Activated CD4-positive, alpha-beta memory T cell treated with anti-CD3 and anti-CD28 coated beads, Interleukin-2, amount 10 ng/mL, durations not matched to agents 7 days and 5 days (primary cell): Measurements from ENCODE around the gene KCNK1. TPM values are rescaled to one million over a fixed set of nuclear protein-coding genes. Genes with fewer than 3 reads are reported as not detected.

ENCODE experiments used
- CTCF ChIA-PET: fragments of 350-600 bp; sonication (Branson Sonifier 250); formaldehyde crosslinking; loops from one replicate; lab custom pipeline; 2021; ENCODE audit warnings: antibody characterized with exemption, inconsistent platforms; lab: Charles Lee
- POLR2A ChIA-PET: fragments of 350-600 bp; sonication (Branson Sonifier 250); formaldehyde crosslinking; loops from one replicate; lab custom pipeline; 2021; ENCODE audit warnings: antibody characterized with exemption; lab: Charles Lee
- DNase-seq: peaks from one replicate; pipeline ENCODE4 v3.0.0-alpha.2; 2020
- H3K27ac Mint-ChIP-seq: one replicate; pipeline ENCODE4 v1.8.0; 2021; ENCODE audit warnings: mild to moderate bottlenecking, mixed read lengths
- H3K27me3 Mint-ChIP-seq: one replicate; pipeline ENCODE4 v1.8.0; 2021; ENCODE audit warnings: mixed read lengths
- H3K36me3 Mint-ChIP-seq: one replicate; pipeline ENCODE4 v1.8.0; 2021; ENCODE audit warnings: low read depth, mixed read lengths
- H3K4me1 Mint-ChIP-seq: one replicate; pipeline ENCODE4 v1.8.0; 2021; ENCODE audit warnings: mixed read lengths
- H3K4me3 Mint-ChIP-seq: one replicate; pipeline ENCODE4 v1.8.0; 2021; ENCODE audit warnings: mild to moderate bottlenecking, mixed read lengths
- H3K9me3 Mint-ChIP-seq: one replicate; pipeline ENCODE4 v1.8.0; 2021; ENCODE audit warnings: mixed read lengths
- total RNA-seq, 2 experiments: library from RNA; stranded (reverse); gene quantifications; one replicate each; pipeline ENCODE4 v1.2.3, GENCODE V29; 2021

The KCNK1 gene
- total RNA-seq, 2 experiments from 2014 or later, result 8.1 to 9.0 TPM

- ChIA-PET POLR2A (no interaction called here), CTCF (no interaction called here)
- H3K4me3 Mint-ChIP-seq, result no peak overlapping the region
- H3K27me3 Mint-ChIP-seq, result peaks cover 6% of the 10 kb centered on the region
- no peak overlapping the region for H3K27ac Mint-ChIP-seq
- no peak for DNase-seq
- H3K9me3 Mint-ChIP-seq, result no peaks in the 10 kb centered on the region
- no peaks in the 10 kb centered on the region for H3K4me1 Mint-ChIP-seq
- peaks cover 3% of the 10 kb centered on the region for H3K36me3 Mint-ChIP-seq
These were observed 38.6 kb downstream of the KCNK1 start for GRCh38 chr1:233652526-233652925.

- peaks cover 3% of the 10 kb centered on the region for H3K36me3 Mint-ChIP-seq
- H3K9me3 Mint-ChIP-seq, result no peaks in the 10 kb centered on the region
- ChIA-PET POLR2A (no interaction called here), CTCF (no interaction called here)
- no peak overlapping the region for H3K27ac Mint-ChIP-seq
- H3K4me3 Mint-ChIP-seq, result no peak overlapping the region
- H3K27me3 Mint-ChIP-seq, result peaks cover 6% of the 10 kb centered on the region
- H3K4me1 Mint-ChIP-seq, result no peaks in the 10 kb centered on the region
- DNase-seq, result no peak
These were observed 40.9 kb downstream of the KCNK1 start for GRCh38 chr1:233654658-233655280.

GRCh38 chr1:233655301-233655740, 41.4 kb downstream of the KCNK1 start:
- Mint-ChIP-seq H3K9me3 (no peaks in the 10 kb centered on the region), H3K4me1 (no peaks in the 10 kb centered on the region), H3K27ac (no peak overlapping the region), H3K27me3 (peaks cover 4% of the 10 kb centered on the region), H3K4me3 (no peak overlapping the region), H3K36me3 (no peaks in the 10 kb centered on the region)
- ChIA-PET POLR2A (no interaction called here), CTCF (no interaction called here)
- no peak for DNase-seq

- Mint-ChIP-seq H3K36me3 (no peaks in the 10 kb centered on the region), H3K4me1 (no peaks in the 10 kb centered on the region), H3K27ac (no peak overlapping the region), H3K9me3 (no peaks in the 10 kb centered on the region), H3K27me3 (peaks cover 3% of the 10 kb centered on the region), H3K4me3 (no peak overlapping the region)
- no peak for DNase-seq
- ChIA-PET POLR2A (interaction anchor here (1.2 kb wide), 1 partner anchor 23 kb away, joined by 4 read pairs; no protein-coding TSS in a partner anchor), CTCF (no interaction called here)
These were observed 42.2 kb downstream of the KCNK1 start for GRCh38 chr1:233656032-233656635.

- no peak overlapping the region for H3K27ac Mint-ChIP-seq
- POLR2A ChIA-PET, result interaction anchor here (1.2 kb wide), 1 partner anchor 22 kb away, joined by 4 read pairs; no protein-coding TSS in a partner anchor
- no peak overlapping the region for H3K4me3 Mint-ChIP-seq
- peaks cover 3% of the 10 kb centered on the region for H3K27me3 Mint-ChIP-seq
- H3K36me3 Mint-ChIP-seq, result no peaks in the 10 kb centered on the region
- no peaks in the 10 kb centered on the region for H3K9me3 Mint-ChIP-seq
- CTCF ChIA-PET, result no interaction called here
- no peak for DNase-seq
- H3K4me1 Mint-ChIP-seq, result no peaks in the 10 kb centered on the region
These were observed 42.8 kb downstream of the KCNK1 start for GRCh38 chr1:233656687-233657086.

- H3K36me3 Mint-ChIP-seq, result no peaks in the 10 kb centered on the region
- ChIA-PET POLR2A (no interaction called here), CTCF (no interaction called here)
- no peaks in the 10 kb centered on the region for H3K4me1 Mint-ChIP-seq
- no peak overlapping the region for H3K27ac Mint-ChIP-seq
- no peaks in the 10 kb centered on the region for H3K9me3 Mint-ChIP-seq
- no peak overlapping the region for H3K4me3 Mint-ChIP-seq
- DNase-seq, result no peak
- peaks cover 3% of the 10 kb centered on the region for H3K27me3 Mint-ChIP-seq
These were observed 43.6 kb downstream of the KCNK1 start for GRCh38 chr1:233657466-233657865.

- no peak overlapping the region for H3K27ac Mint-ChIP-seq
- CTCF ChIA-PET, result no interaction called here
- H3K27me3 Mint-ChIP-seq, result peaks cover 3% of the 10 kb centered on the region
- POLR2A ChIA-PET, result no interaction called here
- H3K36me3 Mint-ChIP-seq, result peaks cover 5% of the 10 kb centered on the region
- peaks cover 5% of the 10 kb centered on the region for H3K4me1 Mint-ChIP-seq
- no peak for DNase-seq
- H3K4me3 Mint-ChIP-seq, result no peak overlapping the region
- no peaks in the 10 kb centered on the region for H3K9me3 Mint-ChIP-seq
These were observed 45.6 kb downstream of the KCNK1 start for GRCh38 chr1:233659495-233659894.

- H3K9me3 Mint-ChIP-seq, result peaks cover 2% of the 10 kb centered on the region
- DNase-seq, result no peak
- H3K4me3 Mint-ChIP-seq, result no peak overlapping the region
- ChIA-PET CTCF (no interaction called here), POLR2A (no interaction called here)
- H3K27me3 Mint-ChIP-seq, result peaks cover 3% of the 10 kb centered on the region
- no peak overlapping the region for H3K27ac Mint-ChIP-seq
- peaks cover 6% of the 10 kb centered on the region for H3K4me1 Mint-ChIP-seq
- peaks cover 18% of the 10 kb centered on the region for H3K36me3 Mint-ChIP-seq
These were observed 47.7 kb downstream of the KCNK1 start for GRCh38 chr1:233661376-233662159.

GRCh38 chr1:233662575-233663304, 48.8 kb downstream of the KCNK1 start:
- POLR2A ChIA-PET, result no interaction called here
- no peak overlapping the region for H3K4me3 Mint-ChIP-seq
- no peak for DNase-seq
- peaks cover 2% of the 10 kb centered on the region for H3K9me3 Mint-ChIP-seq
- no peaks in the 10 kb centered on the region for H3K27me3 Mint-ChIP-seq
- CTCF ChIA-PET, result no interaction called here
- H3K27ac Mint-ChIP-seq, result no peak overlapping the region
- peaks cover 22% of the 10 kb centered on the region for H3K36me3 Mint-ChIP-seq
- H3K4me1 Mint-ChIP-seq, result peaks cover 6% of the 10 kb centered on the region

- H3K27ac Mint-ChIP-seq, result no peak overlapping the region
- peaks cover 4% of the 10 kb centered on the region for H3K9me3 Mint-ChIP-seq
- CTCF ChIA-PET, result no interaction called here
- no peak for DNase-seq
- H3K27me3 Mint-ChIP-seq, result no peaks in the 10 kb centered on the region
- H3K36me3 Mint-ChIP-seq, result peaks cover 26% of the 10 kb centered on the region
- POLR2A ChIA-PET, result interaction anchor here (1.4 kb wide), 1 partner anchor 10 kb away, joined by 3 read pairs; no protein-coding TSS in a partner anchor
- H3K4me3 Mint-ChIP-seq, result no peak overlapping the region
- H3K4me1 Mint-ChIP-seq, result peaks cover 16% of the 10 kb centered on the region
These were observed 50.3 kb downstream of the KCNK1 start for GRCh38 chr1:233664253-233664652.

- no peaks in the 10 kb centered on the region for H3K27me3 Mint-ChIP-seq
- DNase-seq, result no peak
- peaks cover 31% of the 10 kb centered on the region for H3K36me3 Mint-ChIP-seq
- POLR2A ChIA-PET, result interaction anchor here (1.4 kb wide), 1 partner anchor 9 kb away, joined by 3 read pairs; no protein-coding TSS in a partner anchor
- CTCF ChIA-PET, result no interaction called here
- H3K4me3 Mint-ChIP-seq, result no peak overlapping the region
- peaks cover 18% of the 10 kb centered on the region for H3K4me1 Mint-ChIP-seq
- H3K27ac Mint-ChIP-seq, result no peak overlapping the region
- peaks cover 4% of the 10 kb centered on the region for H3K9me3 Mint-ChIP-seq
These were observed 51.1 kb downstream of the KCNK1 start for GRCh38 chr1:233664804-233665574.

GRCh38 chr1:233665575-233666270, 51.8 kb downstream of the KCNK1 start:
- ChIA-PET POLR2A (no interaction called here), CTCF (no interaction called here)
- H3K4me3 Mint-ChIP-seq, result no peak overlapping the region

More at GRCh38 chr1:233665575-233666270, 51.8 kb downstream of the KCNK1 start:
- no peak for DNase-seq
- Mint-ChIP-seq H3K4me1 (peaks cover 18% of the 10 kb centered on the region), H3K27ac (no peak overlapping the region), H3K27me3 (peaks cover 1% of the 10 kb centered on the region), H3K36me3 (peaks cover 37% of the 10 kb centered on the region), H3K9me3 (peaks cover 6% of the 10 kb centered on the region)
